ENCODE data around the gene KCNT1. TPM values are rescaled to one million over a fixed set of nuclear protein-coding genes. Genes with fewer than 3 reads are reported as not detected.

The KCNT1 gene
- total and polyA plus RNA-seq, 2 experiments from 2014 or later = 0.27 TPM; not detected in 1

GRCh38 chr9:135726138-135726853 lies 24.3 kb downstream of the KCNT1 start:
- H4K20me1 ChIP-seq (ENCODE audit: insufficient read depth, poor library complexity, severe bottlenecking) = no peaks in the 10 kb centered on the region
- no peaks in the 10 kb centered on the region for H3K27me3 ChIP-seq
- no peaks in the 10 kb centered on the region for H3K79me2 ChIP-seq

DNA sequence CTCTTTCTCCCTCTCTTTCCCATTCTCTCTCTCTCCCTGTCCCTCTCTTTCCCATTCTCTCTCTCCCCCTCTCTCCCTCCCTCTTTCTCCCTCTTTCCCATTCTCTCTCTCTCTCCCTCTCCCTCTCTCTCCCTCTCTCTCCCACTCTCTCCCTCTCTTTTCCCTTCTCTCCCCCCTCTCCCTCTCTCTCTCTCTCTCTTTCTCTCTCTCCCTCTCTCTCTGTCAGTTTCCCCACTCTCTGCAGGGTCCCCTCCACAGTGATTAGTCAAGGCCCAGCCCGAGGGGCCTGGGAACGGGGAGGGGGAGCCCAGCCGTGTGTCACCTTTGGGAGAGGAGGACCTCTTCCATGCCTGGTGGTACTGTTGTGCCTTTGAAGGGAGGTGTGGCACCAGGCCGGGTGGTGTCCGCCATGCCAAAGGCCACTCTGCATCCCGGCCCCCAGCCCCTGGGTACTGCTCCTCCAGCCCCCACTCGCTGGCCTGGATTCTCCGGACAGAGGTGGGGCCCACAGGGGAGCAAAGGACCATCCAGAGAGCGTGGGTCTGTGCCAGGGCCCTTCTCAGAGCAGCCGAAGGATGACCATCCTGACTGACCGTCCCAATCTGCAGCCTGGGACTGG lies 25.4 kb downstream of the KCNT1 start:
- no peak overlapping the region for H3K4me3 ChIP-seq
- TF ChIP-seq, protein P1, sequence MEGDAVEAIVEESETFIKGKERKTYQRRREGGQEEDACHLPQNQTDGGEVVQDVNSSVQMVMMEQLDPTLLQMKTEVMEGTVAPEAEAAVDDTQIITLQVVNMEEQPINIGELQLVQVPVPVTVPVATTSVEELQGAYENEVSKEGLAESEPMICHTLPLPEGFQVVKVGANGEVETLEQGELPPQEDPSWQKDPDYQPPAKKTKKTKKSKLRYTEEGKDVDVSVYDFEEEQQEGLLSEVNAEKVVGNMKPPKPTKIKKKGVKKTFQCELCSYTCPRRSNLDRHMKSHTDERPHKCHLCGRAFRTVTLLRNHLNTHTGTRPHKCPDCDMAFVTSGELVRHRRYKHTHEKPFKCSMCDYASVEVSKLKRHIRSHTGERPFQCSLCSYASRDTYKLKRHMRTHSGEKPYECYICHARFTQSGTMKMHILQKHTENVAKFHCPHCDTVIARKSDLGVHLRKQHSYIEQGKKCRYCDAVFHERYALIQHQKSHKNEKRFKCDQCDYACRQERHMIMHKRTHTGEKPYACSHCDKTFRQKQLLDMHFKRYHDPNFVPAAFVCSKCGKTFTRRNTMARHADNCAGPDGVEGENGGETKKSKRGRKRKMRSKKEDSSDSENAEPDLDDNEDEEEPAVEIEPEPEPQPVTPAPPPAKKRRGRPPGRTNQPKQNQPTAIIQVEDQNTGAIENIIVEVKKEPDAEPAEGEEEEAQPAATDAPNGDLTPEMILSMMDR (IDR thresholded peaks at IDR 0.05; ENCODE audit: poor library complexity) = no peak
- no peak for TF ChIP-seq EZH2 (IDR thresholded peaks at IDR 0.05; ENCODE audit: borderline replicate concordance)
- H3K27me3 ChIP-seq = no peaks in the 10 kb centered on the region
- H3K4me1 ChIP-seq (ENCODE audit: insufficient read depth) = no peaks in the 10 kb centered on the region
- WGBS (ENCODE audit: low lambda C conversion rate, missing lambda C conversion rate) = 75% methylated on average over 11 of the region's 11 CpGs
- no peaks in the 10 kb centered on the region for H4K20me1 ChIP-seq (ENCODE audit: insufficient read depth, poor library complexity, severe bottlenecking)
- H3K4me2 ChIP-seq = no peak overlapping the region
- H3K27ac ChIP-seq = no peak overlapping the region
- no peak for DNase-seq (ENCODE audit: low spot score)
- H3K9me3 ChIP-seq (ENCODE audit: low read depth) = no peaks in the 10 kb centered on the region
- H3K79me2 ChIP-seq = no peaks in the 10 kb centered on the region
- no peaks in the 10 kb centered on the region for H3K36me3 ChIP-seq (replicated peaks; ENCODE audit: insufficient read depth, low read depth)
- H3K9me2 ChIP-seq (replicated peaks; ENCODE audit: insufficient read depth) = no peaks in the 10 kb centered on the region
- no peak overlapping the region for H2AFZ ChIP-seq

More at GRCh38 chr9:135726138-135726853, 24.3 kb downstream of the KCNT1 start:
- DNase-seq (ENCODE audit: low spot score) = no peak
- H3K36me3 ChIP-seq (replicated peaks; ENCODE audit: insufficient read depth, low read depth) = no peaks in the 10 kb centered on the region
- no peaks in the 10 kb centered on the region for H3K4me1 ChIP-seq (ENCODE audit: insufficient read depth)
- H3K27ac ChIP-seq = no peak overlapping the region
- H3K4me2 ChIP-seq = no peak overlapping the region
- H3K9me2 ChIP-seq (replicated peaks; ENCODE audit: insufficient read depth) = no peaks in the 10 kb centered on the region
- no peaks in the 10 kb centered on the region for H3K9me3 ChIP-seq (ENCODE audit: low read depth)
- H3K4me3 ChIP-seq = no peak overlapping the region
- no peak overlapping the region for H2AFZ ChIP-seq
- TF ChIP-seq, protein P1 (IDR thresholded peaks at IDR 0.05; ENCODE audit: poor library complexity) = no peak
- TF ChIP-seq EZH2 (IDR thresholded peaks at IDR 0.05; ENCODE audit: borderline replicate concordance) (no peak), EZH2phosphoT487 (IDR thresholded peaks at IDR 0.05; ENCODE audit: low read depth, severe bottlenecking, unreplicated experiment) (no peak)
- WGBS (ENCODE audit: low lambda C conversion rate, missing lambda C conversion rate) = 82% methylated on average over 10 of the region's 16 CpGs

DNA sequence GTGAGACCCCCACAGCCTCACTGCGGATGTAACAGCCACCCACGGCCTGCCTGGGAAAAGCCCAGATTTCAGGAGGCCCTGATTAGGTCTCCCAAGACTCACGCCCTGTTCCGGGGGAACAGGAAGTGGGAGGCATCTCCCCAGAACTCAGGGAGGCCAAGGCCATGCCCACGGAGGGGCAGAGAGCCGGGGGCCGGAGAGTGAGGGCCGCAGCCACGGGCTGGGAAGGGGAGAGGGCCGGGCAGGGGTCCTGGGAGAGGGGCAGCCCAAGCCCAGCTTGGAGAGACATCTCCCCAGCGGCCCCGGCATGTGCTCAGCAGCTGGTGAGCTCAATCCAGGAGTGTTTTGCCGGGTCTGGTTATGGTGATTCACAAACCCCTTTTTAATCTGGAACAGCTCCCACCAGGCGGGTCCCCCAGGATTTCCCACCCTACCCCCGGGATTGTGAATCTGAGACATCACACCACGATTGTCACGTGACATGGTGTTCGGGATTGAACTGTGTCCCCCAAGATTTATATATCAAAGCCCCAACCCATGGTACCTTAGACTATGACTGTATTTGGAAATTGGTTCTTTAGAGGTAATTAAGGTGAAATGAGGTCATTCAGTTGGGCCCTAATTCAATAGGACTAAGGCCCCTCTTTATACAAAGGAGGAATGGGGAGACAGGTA lies 26.6 kb downstream of the KCNT1 start:
- Histone ChIP-seq H3K4me3 (no peak overlapping the region), H3K27me3 (no peaks in the 10 kb centered on the region), H3K4me1 (ENCODE audit: insufficient read depth) (no peaks in the 10 kb centered on the region), H2AFZ (no peak overlapping the region), H3K36me3 (replicated peaks; ENCODE audit: insufficient read depth, low read depth) (no peaks in the 10 kb centered on the region), H4K20me1 (ENCODE audit: insufficient read depth, poor library complexity, severe bottlenecking) (no peaks in the 10 kb centered on the region), H3K79me2 (no peaks in the 10 kb centered on the region), H3K27ac (no peak overlapping the region), H3K4me2 (no peak overlapping the region), H3K9me3 (ENCODE audit: low read depth) (no peaks in the 10 kb centered on the region), H3K9me2 (replicated peaks; ENCODE audit: insufficient read depth) (no peaks in the 10 kb centered on the region)
- TF ChIP-seq EZH2 (IDR thresholded peaks at IDR 0.05; ENCODE audit: borderline replicate concordance) (no peak), EZH2phosphoT487 (IDR thresholded peaks at IDR 0.05; ENCODE audit: low read depth, severe bottlenecking, unreplicated experiment) (no peak)
- TF ChIP-seq, protein P1 (IDR thresholded peaks at IDR 0.05; ENCODE audit: poor library complexity) = no peak
- 81% methylated on average over 13 of the region's 18 CpGs for WGBS (ENCODE audit: low lambda C conversion rate, missing lambda C conversion rate)
- DNase-seq (ENCODE audit: low spot score) = no peak

Data from hepatocyte (in vitro differentiated cells).